Measurements from ENCODE around the gene PKNOX1.
"Not testable (repeated sequence)": the region's sequence is repeated elsewhere in the genome, so short reads cannot be mapped to it uniquely, and the experiment has no call there.

The PKNOX1 gene

DNA sequence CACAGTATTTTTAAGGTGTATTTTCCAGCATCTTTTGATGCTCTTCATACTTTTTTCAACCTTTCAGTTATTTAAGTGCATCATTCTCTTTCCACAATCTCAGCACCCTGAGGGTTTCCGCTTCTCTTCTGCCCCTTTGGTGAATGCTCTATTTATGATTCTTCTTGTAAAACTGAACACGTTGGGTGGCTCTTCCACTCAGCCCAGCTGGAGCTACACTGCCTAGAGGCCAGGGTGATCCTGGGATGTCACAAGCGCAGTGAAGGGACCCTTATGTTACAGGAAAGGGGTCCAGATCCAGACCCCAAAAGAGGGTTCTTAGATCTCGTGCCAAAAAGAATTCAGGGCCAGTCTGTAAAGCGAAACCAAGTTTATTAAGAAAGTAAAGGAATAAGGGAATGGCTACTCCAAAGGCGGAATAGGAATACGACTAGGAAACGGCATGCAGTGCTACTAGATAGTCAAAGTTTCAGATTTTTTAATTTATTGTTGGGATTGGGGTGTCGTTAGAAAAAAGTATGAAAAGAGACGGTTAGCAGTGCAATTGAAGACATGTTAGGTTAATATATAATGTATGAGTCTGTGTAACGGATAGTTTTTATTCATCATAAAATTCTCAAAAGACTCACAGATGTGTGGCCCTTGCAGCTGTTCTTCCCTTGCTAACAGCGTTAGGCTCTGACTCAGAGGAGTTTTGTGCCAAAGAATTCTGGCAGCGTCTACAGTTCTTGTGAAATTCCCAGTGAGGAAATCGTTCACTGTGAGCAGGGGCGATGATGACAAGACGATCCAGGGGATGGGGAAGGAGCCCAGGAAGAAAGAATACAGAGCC lies 34.6 kb upstream of the PKNOX1 start:
- H3K9ac ChIP-seq (ENCODE audit: low read depth, low read length, poor library complexity, severe bottlenecking) = no peak overlapping the region
- no peaks in the 10 kb centered on the region for H3K36me3 ChIP-seq (ENCODE audit: insufficient read depth, low read length)
- no peaks in the 10 kb centered on the region for H3K27me3 ChIP-seq (ENCODE audit: insufficient read depth, low read length, poor library complexity, severe bottlenecking)
- no peaks in the 10 kb centered on the region for H3K79me2 ChIP-seq (ENCODE audit: insufficient read depth, low read length)
- H4K20me1 ChIP-seq (ENCODE audit: insufficient read depth, low read length, poor library complexity, severe bottlenecking) = no peaks in the 10 kb centered on the region
- H3K4me2 ChIP-seq (ENCODE audit: low read depth, low read length, poor library complexity, severe bottlenecking) = no peak overlapping the region
- no peak overlapping the region for H3K4me3 ChIP-seq (ENCODE audit: low read length, poor library complexity, severe bottlenecking)
- no peaks in the 10 kb centered on the region for H3F3A ChIP-seq (ENCODE audit: low read depth)
- no peak overlapping the region for H2AFZ ChIP-seq (ENCODE audit: low read length)
- TF ChIP-seq EZH2phosphoT487 (IDR thresholded peaks at IDR 0.05; ENCODE audit: borderline replicate concordance) = no peak
- TF ChIP-seq, protein P1, sequence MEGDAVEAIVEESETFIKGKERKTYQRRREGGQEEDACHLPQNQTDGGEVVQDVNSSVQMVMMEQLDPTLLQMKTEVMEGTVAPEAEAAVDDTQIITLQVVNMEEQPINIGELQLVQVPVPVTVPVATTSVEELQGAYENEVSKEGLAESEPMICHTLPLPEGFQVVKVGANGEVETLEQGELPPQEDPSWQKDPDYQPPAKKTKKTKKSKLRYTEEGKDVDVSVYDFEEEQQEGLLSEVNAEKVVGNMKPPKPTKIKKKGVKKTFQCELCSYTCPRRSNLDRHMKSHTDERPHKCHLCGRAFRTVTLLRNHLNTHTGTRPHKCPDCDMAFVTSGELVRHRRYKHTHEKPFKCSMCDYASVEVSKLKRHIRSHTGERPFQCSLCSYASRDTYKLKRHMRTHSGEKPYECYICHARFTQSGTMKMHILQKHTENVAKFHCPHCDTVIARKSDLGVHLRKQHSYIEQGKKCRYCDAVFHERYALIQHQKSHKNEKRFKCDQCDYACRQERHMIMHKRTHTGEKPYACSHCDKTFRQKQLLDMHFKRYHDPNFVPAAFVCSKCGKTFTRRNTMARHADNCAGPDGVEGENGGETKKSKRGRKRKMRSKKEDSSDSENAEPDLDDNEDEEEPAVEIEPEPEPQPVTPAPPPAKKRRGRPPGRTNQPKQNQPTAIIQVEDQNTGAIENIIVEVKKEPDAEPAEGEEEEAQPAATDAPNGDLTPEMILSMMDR (conservative IDR thresholded peaks at IDR 0.05; ENCODE audit: low read length) = no peak
- no peaks in the 10 kb centered on the region for H3K4me1 ChIP-seq (ENCODE audit: insufficient read depth, low read length, poor library complexity, severe bottlenecking)
- H3K9me3 ChIP-seq (ENCODE audit: insufficient read depth, low read depth, low read length) = no peaks in the 10 kb centered on the region
- H3K9me2 ChIP-seq (replicated peaks; ENCODE audit: low read depth, low read length) = no peaks in the 10 kb centered on the region

DNA sequence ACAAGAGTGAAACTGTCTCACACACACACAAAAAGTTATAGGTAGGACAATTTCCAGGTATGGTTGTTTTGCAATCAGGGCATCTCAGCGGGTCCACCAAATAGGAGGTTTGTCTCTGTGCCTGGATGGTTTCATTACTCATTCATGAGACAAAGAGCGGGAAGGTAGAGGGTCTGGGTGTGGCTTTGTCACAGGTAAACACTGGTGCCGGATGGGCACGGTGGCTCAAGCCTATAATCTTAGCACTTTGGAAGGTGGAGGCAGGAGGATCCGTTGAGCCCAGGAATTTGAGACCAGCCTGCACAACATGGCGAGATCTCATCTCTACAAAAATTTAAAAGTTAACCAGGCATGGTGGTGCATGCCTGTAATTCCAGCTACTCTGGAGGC lies 32.7 kb upstream of the PKNOX1 start:
- H3F3A ChIP-seq (ENCODE audit: low read depth) = no peaks in the 10 kb centered on the region
- TF ChIP-seq, protein P1 (conservative IDR thresholded peaks at IDR 0.05; ENCODE audit: low read length) = no peak
- TF ChIP-seq EZH2phosphoT487 (IDR thresholded peaks at IDR 0.05; ENCODE audit: borderline replicate concordance) = no peak
- H3K36me3 ChIP-seq (ENCODE audit: insufficient read depth, low read length) = no peaks in the 10 kb centered on the region
- no peak overlapping the region for H2AFZ ChIP-seq (ENCODE audit: low read length)
- H3K9me3 ChIP-seq (ENCODE audit: insufficient read depth, low read depth, low read length) = no peaks in the 10 kb centered on the region
- H3K9me2 ChIP-seq (replicated peaks; ENCODE audit: low read depth, low read length) = no peaks in the 10 kb centered on the region
- H3K9ac ChIP-seq (ENCODE audit: low read depth, low read length, poor library complexity, severe bottlenecking) = no peak overlapping the region
- no peak overlapping the region for H3K4me3 ChIP-seq (ENCODE audit: low read length, poor library complexity, severe bottlenecking)
- H3K4me1 ChIP-seq (ENCODE audit: insufficient read depth, low read length, poor library complexity, severe bottlenecking) = no peaks in the 10 kb centered on the region
- H4K20me1 ChIP-seq (ENCODE audit: insufficient read depth, low read length, poor library complexity, severe bottlenecking) = no peaks in the 10 kb centered on the region
- no peak overlapping the region for H3K4me2 ChIP-seq (ENCODE audit: low read depth, low read length, poor library complexity, severe bottlenecking)
- no peaks in the 10 kb centered on the region for H3K27me3 ChIP-seq (ENCODE audit: insufficient read depth, low read length, poor library complexity, severe bottlenecking)
- H3K79me2 ChIP-seq (ENCODE audit: insufficient read depth, low read length) = no peaks in the 10 kb centered on the region

DNA sequence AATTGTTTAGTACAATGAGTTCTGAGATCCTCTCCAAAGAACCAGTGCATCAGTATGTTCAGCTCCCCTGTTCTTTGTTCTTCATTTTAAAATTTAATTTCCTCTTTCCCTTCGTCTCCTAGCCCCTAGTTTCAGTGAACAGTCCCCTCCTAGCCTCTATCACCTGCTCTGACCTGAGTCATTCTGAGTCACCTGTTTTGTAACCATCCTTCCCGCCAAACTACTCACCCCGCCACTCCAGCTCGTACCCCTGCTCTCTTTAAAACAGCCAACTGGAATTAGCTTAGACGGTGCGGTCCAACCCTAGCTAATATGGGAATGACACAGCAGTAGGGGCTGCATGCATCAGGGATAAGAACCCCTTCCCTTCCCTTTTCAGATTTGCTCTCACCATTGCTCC lies 32.1 kb upstream of the PKNOX1 start:
- Histone ChIP-seq H4K20me1 (ENCODE audit: insufficient read depth, low read length, poor library complexity, severe bottlenecking) (no peaks in the 10 kb centered on the region), H3K9me3 (ENCODE audit: insufficient read depth, low read depth, low read length) (no peaks in the 10 kb centered on the region), H3K4me2 (ENCODE audit: low read depth, low read length, poor library complexity, severe bottlenecking) (no peak overlapping the region), H3K79me2 (ENCODE audit: insufficient read depth, low read length) (no peaks in the 10 kb centered on the region), H3F3A (ENCODE audit: low read depth) (no peaks in the 10 kb centered on the region), H2AFZ (ENCODE audit: low read length) (no peak overlapping the region), H3K9ac (ENCODE audit: low read depth, low read length, poor library complexity, severe bottlenecking) (no peak overlapping the region), H3K9me2 (replicated peaks; ENCODE audit: low read depth, low read length) (no peaks in the 10 kb centered on the region), H3K36me3 (ENCODE audit: insufficient read depth, low read length) (no peaks in the 10 kb centered on the region), H3K4me3 (ENCODE audit: low read length, poor library complexity, severe bottlenecking) (no peak overlapping the region), H3K4me1 (ENCODE audit: insufficient read depth, low read length, poor library complexity, severe bottlenecking) (no peaks in the 10 kb centered on the region), H3K27me3 (ENCODE audit: insufficient read depth, low read length, poor library complexity, severe bottlenecking) (no peaks in the 10 kb centered on the region)
- TF ChIP-seq, protein P1 (conservative IDR thresholded peaks at IDR 0.05; ENCODE audit: low read length) = no peak
- TF ChIP-seq EZH2phosphoT487 (IDR thresholded peaks at IDR 0.05; ENCODE audit: borderline replicate concordance) = no peak

DNA sequence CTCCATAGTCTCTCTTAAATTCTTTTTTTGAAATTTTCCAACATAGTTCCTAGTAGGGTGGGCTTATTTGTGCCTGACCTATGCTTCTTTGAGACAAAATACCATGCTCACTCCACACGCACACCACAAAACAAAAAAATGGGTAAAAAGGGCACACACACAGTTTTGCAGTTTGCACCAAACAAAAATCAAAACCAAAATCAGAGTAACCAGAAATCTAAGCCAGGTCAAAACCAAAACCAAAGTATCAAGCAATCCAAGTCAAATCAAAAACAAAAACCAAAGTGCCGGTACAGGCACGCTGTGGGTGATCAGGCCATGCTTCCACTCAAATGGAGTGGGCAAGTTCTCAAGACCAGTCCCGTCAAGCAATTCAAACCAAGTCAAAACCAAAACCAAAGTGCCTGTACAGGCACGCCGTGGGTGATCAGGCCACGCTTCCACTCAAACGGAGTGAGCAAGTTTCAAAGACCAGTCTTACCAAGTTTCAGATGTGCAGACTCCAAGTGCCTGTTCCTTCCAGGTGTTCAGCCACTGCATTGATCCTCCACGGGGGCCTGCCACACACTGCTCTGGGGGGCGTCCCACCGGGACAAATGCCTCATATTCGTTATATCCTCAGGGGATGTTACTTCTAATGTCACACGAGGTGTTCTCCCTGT lies 25.1 kb upstream of the PKNOX1 start:
- H3K4me1 ChIP-seq (ENCODE audit: insufficient read depth, low read length, poor library complexity, severe bottlenecking); H3K36me3 ChIP-seq (ENCODE audit: insufficient read depth, low read length); H3K9ac ChIP-seq (ENCODE audit: low read depth, low read length, poor library complexity, severe bottlenecking); H2AFZ ChIP-seq (ENCODE audit: low read length); H4K20me1 ChIP-seq (ENCODE audit: insufficient read depth, low read length, poor library complexity, severe bottlenecking); H3K4me2 ChIP-seq (ENCODE audit: low read depth, low read length, poor library complexity, severe bottlenecking); H3K79me2 ChIP-seq (ENCODE audit: insufficient read depth, low read length); H3K27me3 ChIP-seq (ENCODE audit: insufficient read depth, low read length, poor library complexity, severe bottlenecking); H3K4me3 ChIP-seq (ENCODE audit: low read length, poor library complexity, severe bottlenecking); H3F3A ChIP-seq (ENCODE audit: low read depth); H3K9me3 ChIP-seq (ENCODE audit: insufficient read depth, low read depth, low read length); H3K9me2 ChIP-seq (replicated peaks; ENCODE audit: low read depth, low read length): not testable (repeated sequence)

DNA sequence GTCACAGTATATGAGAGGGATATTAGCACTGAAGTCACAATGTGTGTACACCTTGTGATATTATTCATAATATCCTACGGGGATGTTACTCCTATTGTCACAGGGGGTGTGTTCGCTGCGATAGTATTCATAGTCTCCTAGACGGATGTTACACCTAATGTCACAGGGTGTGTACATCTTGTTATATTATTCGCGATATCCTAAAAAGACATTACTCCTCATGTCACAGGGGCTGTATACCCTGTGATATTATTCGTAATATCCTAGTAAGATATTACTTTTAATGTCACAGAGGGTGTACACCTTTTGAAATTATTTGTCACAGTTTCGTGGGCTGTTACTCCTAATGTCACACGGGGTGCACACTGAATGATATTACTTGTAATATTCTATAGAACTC lies 23.2 kb upstream of the PKNOX1 start:
- H3K27me3 ChIP-seq (ENCODE audit: insufficient read depth, low read length, poor library complexity, severe bottlenecking); H3K9ac ChIP-seq (ENCODE audit: low read depth, low read length, poor library complexity, severe bottlenecking); H3K4me1 ChIP-seq (ENCODE audit: insufficient read depth, low read length, poor library complexity, severe bottlenecking); H3K79me2 ChIP-seq (ENCODE audit: insufficient read depth, low read length); H3K4me2 ChIP-seq (ENCODE audit: low read depth, low read length, poor library complexity, severe bottlenecking); H3K4me3 ChIP-seq (ENCODE audit: low read length, poor library complexity, severe bottlenecking); H3K9me2 ChIP-seq (replicated peaks; ENCODE audit: low read depth, low read length); H4K20me1 ChIP-seq (ENCODE audit: insufficient read depth, low read length, poor library complexity, severe bottlenecking); H3F3A ChIP-seq (ENCODE audit: low read depth); H2AFZ ChIP-seq (ENCODE audit: low read length); H3K9me3 ChIP-seq (ENCODE audit: insufficient read depth, low read depth, low read length); H3K36me3 ChIP-seq (ENCODE audit: insufficient read depth, low read length): not testable (repeated sequence)
